Mesenchymal stem cell (in vitro differentiated cells and primary cell): ENCODE measurements around the gene LIPT1.

ENCODE experiments used
- DNase-seq: peaks from one replicate; pipeline ENCODE4 v3.0.0-alpha.2; 2013
- H2AFZ ChIP-seq: one replicate; pipeline ENCODE4 v1.6.1; 2013; ENCODE audit warnings: low read depth, mild to moderate bottlenecking, control low read depth, inconsistent platforms, low read length, moderate library complexity
- H2AK5ac ChIP-seq: 2 replicates; pipeline ENCODE4 v1.6.1; 2013; ENCODE audit warnings: low read length, moderate library complexity, mild to moderate bottlenecking, inconsistent platforms; ENCODE audit not compliant: severe bottlenecking
- H2BK120ac ChIP-seq: one replicate; pipeline ENCODE4 v1.6.1; 2013; ENCODE audit warnings: low read depth, mild to moderate bottlenecking, inconsistent platforms, low read length, moderate library complexity
- H2BK12ac ChIP-seq, 2 experiments: one replicate each; pipeline ENCODE4 v1.6.1; 2013; ENCODE audit warnings: inconsistent platforms in 2 of 2, low read length in 2 of 2, mild to moderate bottlenecking in 2 of 2, moderate library complexity in 2 of 2, control low read depth in 1 of 2
- H2BK15ac ChIP-seq: one replicate; pipeline ENCODE4 v1.6.1; 2013; ENCODE audit warnings: mild to moderate bottlenecking, low read depth, inconsistent platforms; ENCODE audit not compliant: poor library complexity, severe bottlenecking
- H2BK5ac ChIP-seq: 2 replicates; pipeline ENCODE4 v1.6.1; 2013; ENCODE audit warnings: low read depth, mild to moderate bottlenecking, low read length, control low read depth, inconsistent platforms; ENCODE audit not compliant: poor library complexity, severe bottlenecking
- H3K14ac ChIP-seq, 2 experiments: one replicate each; pipeline ENCODE4 v1.6.1; 2013; ENCODE audit warnings: inconsistent platforms in 2 of 2, low read length in 2 of 2, control low read depth in 1 of 2, mild to moderate bottlenecking in 1 of 2, moderate library complexity in 1 of 2
- H3K18ac ChIP-seq, 2 experiments: one replicate each; pipeline ENCODE4 v1.6.1; 2013; ENCODE audit warnings: inconsistent platforms in 2 of 2, low read length in 2 of 2, control low read depth in 1 of 2, low read depth in 1 of 2, mild to moderate bottlenecking in 1 of 2
- H3K23ac ChIP-seq, 2 experiments: one replicate each; pipeline ENCODE4 v1.6.1; 2013; ENCODE audit warnings: inconsistent platforms in 2 of 2, low read length in 2 of 2, mild to moderate bottlenecking in 2 of 2, moderate library complexity in 2 of 2, control low read depth in 1 of 2
- H3K27ac ChIP-seq: 2 replicates; pipeline ENCODE4 v1.5.1; 2013; ENCODE audit warnings: mild to moderate bottlenecking, moderate library complexity, low read length, control low read depth, inconsistent platforms; ENCODE audit not compliant: poor library complexity, severe bottlenecking
- H3K27me3 ChIP-seq, 2 experiments: 2 replicates each; pipeline versions ENCODE4 v1.6.1 to v1.7.0; 2013; ENCODE audit warnings: low read length in 2 of 2, mild to moderate bottlenecking in 2 of 2, moderate library complexity in 2 of 2, control low read depth in 1 of 2, inconsistent platforms in 1 of 2; ENCODE audit not compliant: control insufficient read depth in 1 of 2, insufficient read depth in 1 of 2
- H3K36me3 ChIP-seq, 2 experiments: 2 replicates each; pipeline versions ENCODE4 v1.6.1 to v1.7.0; 2013; ENCODE audit warnings: low read length in 2 of 2, control low read depth in 1 of 2, inconsistent platforms in 1 of 2, low read depth in 1 of 2, mild to moderate bottlenecking in 1 of 2; ENCODE audit not compliant: insufficient read depth in 2 of 2, control insufficient read depth in 1 of 2
- H3K4ac ChIP-seq, 2 experiments: one replicate each; pipeline ENCODE4 v1.6.1; 2013; ENCODE audit warnings: inconsistent platforms in 2 of 2, low read length in 2 of 2, mild to moderate bottlenecking in 2 of 2, moderate library complexity in 2 of 2, control low read depth in 1 of 2, low read depth in 1 of 2
- H3K4me1 ChIP-seq: 2 replicates; pipeline ENCODE4 v1.6.1; 2013; ENCODE audit warnings: low read depth, low read length, control low read depth; ENCODE audit not compliant: control insufficient read depth, insufficient read depth
- H3K4me2 ChIP-seq: 2 replicates; pipeline ENCODE4 v1.6.1; 2013; ENCODE audit warnings: low read length, mild to moderate bottlenecking, inconsistent platforms; ENCODE audit not compliant: poor library complexity, severe bottlenecking
- H3K4me3 ChIP-seq, 2 experiments: 2 replicates each; pipeline versions ENCODE4 v1.5.1 to v1.7.0; 2013; ENCODE audit warnings: low read length in 2 of 2, mild to moderate bottlenecking in 2 of 2, control low read depth in 1 of 2, low read depth in 1 of 2; ENCODE audit not compliant: insufficient read depth in 1 of 2
- H3K79me1 ChIP-seq: replicated peaks from 2 replicates; pipeline ENCODE4 v1.6.1; 2013; ENCODE audit warnings: mild to moderate bottlenecking, control low read depth, low read length, inconsistent platforms; ENCODE audit not compliant: poor library complexity, severe bottlenecking
- H3K9ac ChIP-seq: 2 replicates; pipeline ENCODE4 v1.7.0; 2013; ENCODE audit warnings: mild to moderate bottlenecking, low read length, moderate library complexity
- H3K9me3 ChIP-seq: 2 replicates; pipeline ENCODE4 v1.7.0; 2013; ENCODE audit warnings: mild to moderate bottlenecking, low read length; ENCODE audit not compliant: control insufficient read depth
- H4K8ac ChIP-seq: one replicate; pipeline ENCODE4 v1.6.1; 2013; ENCODE audit warnings: inconsistent platforms, mild to moderate bottlenecking, low read length, moderate library complexity
- H4K91ac ChIP-seq: one replicate; pipeline ENCODE4 v1.6.1; 2013; ENCODE audit warnings: mild to moderate bottlenecking, low read length, inconsistent platforms
- WGBS: methylation state at CpG from one replicate; pipeline ENCODE4 v1.1.7; 2013; ENCODE audit warnings: mixed read lengths; 5-methylcytosine and 5-hydroxymethylcytosine counted together

LIPT1 gene

GRCh38 chr2:99140056-99140859 lies 14.5 kb upstream of the LIPT1 start:
- Histone ChIP-seq H3K9me3 (no peaks in the 10 kb centered on the region), H2BK12ac (peak overlapping the region in 1 of 2 experiments; percentile 77), H3K36me3 (no peaks in the 10 kb centered on the region), H3K18ac (peak overlapping the region; percentile 21 to 80), H2AK5ac (no peak overlapping the region), H3K14ac (peak overlapping the region in 1 of 2 experiments; percentile 18), H3K4me2 (peak overlapping the region; percentile 92), H3K27ac (peak overlapping the region; percentile 47), H3K23ac (peak overlapping the region in 1 of 2 experiments; percentile 40), H4K8ac (peak overlapping the region; percentile 13), H3K4me3 (peak overlapping the region; percentile 89), H3K4me1 (peaks cover 2% of the 10 kb centered on the region), H3K79me1 (no peaks in the 10 kb centered on the region), H4K91ac (no peak overlapping the region), H2BK15ac (no peak overlapping the region), H3K9ac (peak overlapping the region; percentile 85), H2BK5ac (no peak overlapping the region), H3K27me3 (no peaks in the 10 kb centered on the region), H3K4ac (no peak overlapping the region), H2AFZ (peak overlapping the region; percentile 66), H2BK120ac (no peak overlapping the region)
- whole genome bisulfite sequencing = 27% methylated on average over 11 of the region's 17 CpGs
- DNase-seq = no peak

GRCh38 chr2:99140860-99141109 lies 14.0 kb upstream of the LIPT1 start:
- Histone ChIP-seq H3K4me2 (peak overlapping the region; percentile 92), H3K36me3 (no peaks in the 10 kb centered on the region), H2BK5ac (no peak overlapping the region), H3K18ac (peak overlapping the region; percentile 21 to 80), H3K23ac (peak overlapping the region in 1 of 2 experiments; percentile 40), H3K79me1 (no peaks in the 10 kb centered on the region), H2BK15ac (no peak overlapping the region), H2AFZ (peak overlapping the region; percentile 66), H3K9me3 (no peaks in the 10 kb centered on the region), H4K8ac (peak overlapping the region; percentile 13), H3K4ac (no peak overlapping the region), H3K4me3 (peak overlapping the region; percentile 89), H4K91ac (no peak overlapping the region), H3K14ac (peak overlapping the region in 1 of 2 experiments; percentile 18), H3K27me3 (no peaks in the 10 kb centered on the region), H2BK120ac (no peak overlapping the region), H2BK12ac (peak overlapping the region in 1 of 2 experiments; percentile 77), H3K9ac (peak overlapping the region; percentile 85), H2AK5ac (no peak overlapping the region), H3K27ac (peak overlapping the region; percentile 47), H3K4me1 (peaks cover 2% of the 10 kb centered on the region)
- no peak for DNase-seq
- WGBS = under 1% methylated on average over 21 of the region's 21 CpGs

GRCh38 chr2:99141110-99142108 lies 13.4 kb upstream of the LIPT1 start, which contains the start of gene C2orf15:
TSS of gene C2orf15 (plus strand) at chr2:99141707. CDS start at chr2:99150559, 8,852 bp downstream.
- H4K8ac ChIP-seq = peak within 1 kb of the TSS; percentile 77
- peak within 1 kb of the TSS; percentile 47 for H3K27ac ChIP-seq
- peak within 1 kb of the TSS; percentile 89 for H3K4me3 ChIP-seq

More at GRCh38 chr2:99141110-99142108, 13.4 kb upstream of the LIPT1 start, which contains the start of gene C2orf15:
- H3K36me3 ChIP-seq = no peaks in the 10 kb centered on the region
- peak within 1 kb of the TSS in 1 of 2 experiments; percentile 86 for H3K4ac ChIP-seq
- peak within 1 kb of the TSS; percentile 34 for H4K91ac ChIP-seq
- H3K18ac ChIP-seq = peak within 1 kb of the TSS; percentile 64 to 98
- peak; percentile 88 for DNase-seq
- H2BK12ac ChIP-seq = peak within 1 kb of the TSS in 1 of 2 experiments; percentile 77
- H2AFZ ChIP-seq = peak within 1 kb of the TSS; percentile 99
- no peaks in the 10 kb centered on the region for H3K27me3 ChIP-seq
- H3K4me2 ChIP-seq = peak within 1 kb of the TSS; percentile 92
- peak within 1 kb of the TSS in 1 of 2 experiments; percentile 94 for H3K14ac ChIP-seq
- H3K23ac ChIP-seq = peak within 1 kb of the TSS in 1 of 2 experiments; percentile 47
- no peaks in the 10 kb centered on the region for H3K9me3 ChIP-seq
- H2BK5ac ChIP-seq = no peak within 1 kb of the TSS
- no peaks in the 10 kb centered on the region for H3K79me1 ChIP-seq
- H2BK15ac ChIP-seq = peak within 1 kb of the TSS; percentile 44
- no peak within 1 kb of the TSS for H2AK5ac ChIP-seq
- peak within 1 kb of the TSS; percentile 85 for H3K9ac ChIP-seq
- H3K4me1 ChIP-seq = peaks cover 2% of the 10 kb centered on the region
- WGBS = 2% methylated on average over 84 of the region's 84 CpGs
- H2BK120ac ChIP-seq = no peak within 1 kb of the TSS
